ENCODE measurements around the gene NAT16. TPM values are rescaled to one million over a fixed set of nuclear protein-coding genes. Genes with fewer than 3 reads are reported as not detected.
"Not testable (repeated sequence)": the region's sequence is repeated elsewhere in the genome, so short reads cannot be mapped to it uniquely, and the experiment has no call there.

Gene NAT16
- total RNA-seq, 2 experiments from 2014 or later, result not detected

- Mint-ChIP-seq H3K4me1 (ENCODE audit: low read depth) (peaks cover 43% of the 10 kb centered on the region), H3K4me3 (peak overlapping the region; percentile 44), H3K27me3 (ENCODE audit: low read depth) (peaks cover 21% of the 10 kb centered on the region), H3K27ac (peak overlapping the region; percentile 72)
- ATAC-seq; H3K9me3 Mint-ChIP-seq (ENCODE audit: insufficient read depth); POLR2A ChIA-PET; DNase-seq; H3K36me3 Mint-ChIP-seq (ENCODE audit: low read depth): not testable (repeated sequence)
- CTCF ChIA-PET, result interaction anchor here (7.2 kb wide), 1 partner anchor 16 kb away, joined by 51 read pairs; no protein-coding TSS in a partner anchor
These were observed 58.5 kb downstream of the NAT16 start for GRCh38 chr7:101121631-101121990.

Small RNAs within 50 kb of the gene (microRNA-seq; reads per million reads assigned to microRNA genes)
- gene MIR4653, result not detected

Other genes starting within 250 kb of the NAT16 start
- not detected for gene MUC3A, start 230.8 kb downstream of the NAT16 start, total RNA-seq
- gene MUC12, start 210.7 kb downstream of the NAT16 start, total RNA-seq, result not detected
- not detected for gene MUC17, start 160.2 kb downstream of the NAT16 start, total RNA-seq
- gene TRIM56, start 94.8 kb downstream of the NAT16 start, total RNA-seq, result 10 to 100 TPM; 66.8 to 67.9 TPM
- gene SERPINE1, start 53.2 kb downstream of the NAT16 start, total RNA-seq, result under 1 TPM; 0.47 to 0.58 TPM
- 10 to 100 TPM; 46.2 to 48.9 TPM for gene AP1S1, start 25.8 kb downstream of the NAT16 start, total RNA-seq
- under 1 TPM; 0.29 to 0.53 TPM for gene VGF, start 14.7 kb downstream of the NAT16 start, total RNA-seq
- not detected for gene MOGAT3, start 20.7 kb upstream of the NAT16 start, total RNA-seq
- 10 to 100 TPM; 51.1 to 58.1 TPM for gene PLOD3, start 37.3 kb upstream of the NAT16 start, total RNA-seq
- 10 to 100 TPM; 56.1 to 58.4 TPM for gene ZNHIT1, start 37.9 kb upstream of the NAT16 start, total RNA-seq
- gene CLDN15, start 57.5 kb upstream of the NAT16 start, total RNA-seq, result 10 to 100 TPM; 19.6 to 21.2 TPM
- gene FIS1, start 64.8 kb upstream of the NAT16 start, total RNA-seq, result 100 to 1,000 TPM; 103 to 108 TPM
- 10 to 100 TPM in 1 of 2 experiments, 1 to 10 TPM in 1; 9.9 to 11.1 TPM for gene IFT22, start 141.5 kb upstream of the NAT16 start, total RNA-seq
- gene COL26A1, start 182.6 kb upstream of the NAT16 start, total RNA-seq, result not detected

Measured in activated CD8-positive, alpha-beta T cell treated with anti-CD3 and anti-CD28 coated beads, Interleukin-2, amount 10 ng/mL, durations not matched to agents 7 days and 5 days (primary cell).